ENCODE data around the gene DUXA.

DUXA gene

GRCh38 chr19:57105976-57106721 lies 61.1 kb downstream of the DUXA start:
- no peak for DNase-seq

Data from central memory CD4-positive, alpha-beta T cell (primary cell).